Limb (tissue), 2 donors: ENCODE measurements around the gene PAPSS1.
"Not testable (repeated sequence)": the region's sequence is repeated elsewhere in the genome, so short reads cannot be mapped to it uniquely, and the experiment has no call there.

Experiments
- DNase-seq, 2 donors: peaks; one replicate each; pipeline ENCODE4 v3.0.0-alpha.2; 2016; ENCODE audit errors: extremely low spot score in 2 of 2

PAPSS1 gene

DNA sequence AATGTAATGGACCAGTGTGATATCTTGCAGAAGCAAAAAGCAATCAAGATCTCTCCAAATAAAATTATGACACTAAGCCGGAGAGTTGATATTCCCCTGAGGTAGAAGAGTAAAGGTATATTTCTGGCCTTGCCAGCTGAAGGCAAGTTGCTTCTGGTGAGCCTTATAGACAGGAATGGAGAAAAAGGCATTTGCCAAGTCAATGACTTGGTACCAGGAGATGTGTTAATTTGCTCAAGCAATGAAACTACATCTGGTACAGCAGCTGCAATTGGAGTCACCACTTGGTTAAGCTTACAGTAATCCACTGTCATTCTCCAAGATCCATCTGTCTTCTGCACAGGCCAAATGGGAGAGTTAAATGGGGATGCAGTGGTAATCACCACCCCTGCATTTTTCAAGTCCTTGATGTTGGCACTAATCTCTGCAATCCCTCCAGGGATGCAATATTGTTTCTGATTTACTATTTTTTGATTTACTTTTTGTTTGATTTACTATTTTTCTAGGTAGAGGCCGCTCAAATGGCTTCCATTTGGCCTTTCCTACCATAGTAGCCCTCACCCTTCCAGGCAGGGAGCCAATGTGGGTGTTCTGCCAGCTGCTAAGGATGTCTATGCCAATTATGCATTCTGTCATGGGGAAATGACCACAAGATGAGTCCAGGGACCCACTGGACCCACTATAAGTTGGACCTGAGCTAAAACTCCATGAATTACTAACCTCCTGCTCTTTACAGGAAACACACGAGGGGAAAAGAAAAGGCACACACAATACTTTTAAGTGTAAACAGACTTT is 6.3 kb upstream of the PAPSS1 start:
- not testable (repeated sequence) for DNase-seq

GRCh38 chr4:107725281-107725859 is 5.3 kb upstream of the PAPSS1 start:
- DNase-seq = no peak

DNA sequence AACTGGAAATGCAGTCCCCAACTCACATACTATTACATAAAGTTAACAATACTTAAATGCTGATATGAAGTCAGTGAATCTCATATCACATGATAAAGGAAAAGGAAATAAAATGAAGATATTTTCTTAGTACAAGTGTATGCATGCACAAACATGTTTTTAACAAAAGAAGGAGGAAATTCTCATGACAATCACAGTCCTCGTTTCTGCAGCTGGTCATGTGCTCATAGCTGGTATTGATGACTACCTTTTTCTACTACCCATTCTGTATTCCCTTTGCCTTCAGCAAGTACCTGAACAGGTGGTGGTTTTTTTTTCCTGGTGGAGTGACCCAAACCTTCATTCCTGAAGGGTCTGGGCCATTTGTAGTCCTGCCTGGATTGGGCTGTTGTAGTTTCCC is 3.3 kb upstream of the PAPSS1 start:
- DNase-seq = not testable (repeated sequence)

DNA sequence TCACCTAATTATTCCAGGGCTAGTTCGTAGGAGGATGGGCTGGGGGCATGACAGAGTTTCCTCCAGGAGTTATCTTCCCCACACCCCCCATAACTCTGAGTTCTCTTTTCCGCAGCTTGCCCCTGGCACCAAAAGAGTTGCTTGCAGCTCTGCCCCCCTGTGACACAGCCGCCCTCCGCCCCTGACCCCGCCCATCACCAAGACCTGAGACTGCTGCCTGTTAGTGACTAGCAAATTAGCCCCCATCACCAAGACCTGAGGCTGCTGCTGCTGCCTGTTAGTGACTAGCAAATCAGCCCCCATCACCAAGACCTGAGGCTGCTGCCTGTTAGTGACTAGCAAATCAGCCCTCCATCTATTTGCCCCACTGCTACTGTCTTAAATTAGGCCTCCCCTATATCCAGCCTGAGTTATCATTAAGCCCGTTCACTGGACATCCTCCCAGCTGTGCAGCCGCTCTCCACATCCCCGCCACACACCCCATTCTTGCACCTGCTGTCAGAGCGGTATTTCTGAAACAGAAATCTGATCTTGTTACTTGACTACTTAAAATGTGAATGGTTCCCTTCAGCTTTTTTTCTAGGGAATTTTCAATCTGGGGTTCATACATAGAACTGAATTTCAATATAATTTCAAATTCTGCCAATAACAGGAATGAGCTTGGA is 1.5 kb upstream of the PAPSS1 start:
- DNase-seq = no peak

- DNase-seq = no peak
Observed at GRCh38 chr4:107719207-107719921, 670 bp downstream of the PAPSS1 start.

DNA sequence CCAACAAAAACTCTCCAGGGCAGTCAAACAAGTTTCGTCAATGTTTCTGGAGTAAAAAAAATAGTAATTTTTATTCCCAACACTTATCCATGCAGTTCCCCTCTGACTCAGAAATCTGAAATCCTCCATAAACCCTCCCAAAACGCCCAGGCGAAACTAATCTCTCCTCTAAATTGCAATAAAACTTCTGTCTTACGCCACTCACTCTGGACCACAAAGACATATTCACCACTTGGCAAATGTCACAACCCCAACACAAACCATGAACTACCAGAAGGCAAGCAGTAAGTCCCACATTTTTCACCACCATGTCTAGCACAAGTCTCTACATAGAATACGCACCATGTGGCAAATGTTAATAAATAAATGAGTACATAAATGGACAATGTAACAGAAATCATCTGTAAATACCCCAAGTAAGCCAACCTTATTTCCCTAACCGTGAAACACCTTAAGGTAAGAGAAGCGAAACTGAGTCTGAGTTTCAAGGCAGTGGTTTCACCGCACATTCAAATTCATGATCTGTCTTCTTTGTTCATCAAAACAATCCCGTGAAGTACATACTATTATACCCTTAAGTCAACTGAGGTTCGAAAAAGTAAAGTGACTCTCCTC is 1.6 kb downstream of the PAPSS1 start:
- no peak for DNase-seq

DNA sequence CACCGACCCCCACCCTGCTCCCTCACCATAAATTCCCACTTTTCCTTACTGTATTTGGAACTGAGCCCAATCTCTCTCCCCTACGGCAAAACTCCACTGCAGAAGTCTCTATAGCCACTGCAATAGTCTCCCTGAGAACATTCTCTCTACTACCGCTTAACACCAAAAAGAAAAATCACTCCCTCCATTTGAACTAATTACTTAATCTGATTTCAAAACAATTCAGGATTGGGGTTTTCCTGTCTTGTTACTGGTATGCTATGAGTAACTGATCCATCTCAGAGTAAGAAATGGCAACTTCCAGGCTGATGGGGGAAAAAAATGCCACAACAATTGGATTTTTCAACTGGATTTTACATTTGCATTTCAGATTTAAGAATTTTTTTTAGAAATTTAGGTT is 5.8 kb downstream of the PAPSS1 start:
- no peak for DNase-seq

DNA sequence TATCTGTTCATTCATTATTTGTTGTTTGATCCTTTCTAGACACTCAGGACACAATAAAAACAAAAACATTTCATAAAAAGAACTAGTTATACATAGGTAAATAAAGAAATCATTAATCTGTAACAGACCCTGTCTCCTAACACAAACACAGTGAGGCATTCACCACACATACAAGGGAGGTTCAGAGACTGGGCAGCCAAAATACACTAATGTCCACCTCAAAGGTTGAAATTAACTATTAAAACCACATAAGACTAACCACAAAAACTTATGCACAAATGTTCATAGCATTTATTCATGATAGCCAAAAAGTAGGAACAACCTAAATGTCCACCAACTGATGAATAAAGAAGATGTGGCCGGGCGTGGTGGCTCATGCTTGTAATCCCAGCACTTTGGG is 7.8 kb downstream of the PAPSS1 start:
- DNase-seq = no peak

DNA sequence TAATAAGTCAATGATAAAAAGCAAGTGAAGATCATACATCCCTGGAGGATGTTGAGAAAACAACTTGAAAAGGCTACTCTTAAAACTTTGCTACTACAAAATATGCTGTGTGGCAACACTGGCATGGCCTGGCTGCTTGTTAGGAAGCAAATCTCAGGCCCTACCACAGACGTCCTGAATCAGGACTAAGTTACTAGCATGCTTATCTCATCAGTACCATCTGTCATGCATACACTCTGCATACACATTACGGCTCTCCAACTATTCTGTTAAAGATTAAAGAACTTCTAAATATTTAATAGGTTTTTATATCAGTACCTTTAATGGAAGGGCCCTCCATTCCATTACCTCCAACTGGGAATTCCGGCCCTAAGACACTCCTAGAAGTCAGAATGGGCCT is 8.2 kb downstream of the PAPSS1 start:
- DNase-seq = no peak

- no peak for DNase-seq
Observed at GRCh38 chr4:107710493-107711459, 9.3 kb downstream of the PAPSS1 start.

DNA sequence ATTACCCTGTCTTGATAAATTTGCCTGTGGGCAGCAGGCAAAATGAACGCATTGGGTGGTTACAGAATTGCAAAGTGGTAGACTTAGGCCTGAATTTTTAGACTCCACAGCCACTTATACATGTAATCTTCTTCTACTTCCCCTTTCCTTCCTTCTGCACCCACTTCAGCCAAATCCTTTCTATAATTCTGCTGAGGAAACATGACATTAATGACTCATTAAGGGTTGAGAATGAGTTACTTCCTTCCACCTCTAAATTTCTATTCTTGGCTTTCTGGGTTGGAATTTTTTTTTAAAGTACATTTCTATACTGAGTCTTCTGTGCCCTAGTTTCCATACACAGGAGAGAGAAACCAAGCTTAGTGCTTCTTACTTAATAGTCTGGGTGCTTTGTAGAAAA is 10.1 kb downstream of the PAPSS1 start:
- DNase-seq = no peak

DNA sequence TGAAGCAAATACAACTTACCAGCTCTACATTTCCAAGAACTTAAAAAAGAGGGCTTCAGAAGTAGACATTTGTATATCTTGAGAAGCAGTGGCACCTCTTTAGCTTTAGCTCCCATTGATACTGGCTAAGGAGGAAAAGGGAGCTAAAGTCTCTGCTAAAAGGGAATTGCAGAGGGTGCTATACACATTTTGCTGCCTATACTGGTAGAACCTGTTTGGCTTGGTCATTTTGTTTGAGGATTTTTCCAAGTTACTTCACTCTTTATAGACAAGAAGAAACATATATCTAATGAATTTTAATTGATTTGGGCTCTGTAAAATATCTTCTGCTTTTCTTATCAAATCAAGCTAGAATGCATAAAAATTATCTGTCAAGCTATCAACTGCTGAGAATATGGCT is 11.8 kb downstream of the PAPSS1 start:
- DNase-seq = no peak

DNA sequence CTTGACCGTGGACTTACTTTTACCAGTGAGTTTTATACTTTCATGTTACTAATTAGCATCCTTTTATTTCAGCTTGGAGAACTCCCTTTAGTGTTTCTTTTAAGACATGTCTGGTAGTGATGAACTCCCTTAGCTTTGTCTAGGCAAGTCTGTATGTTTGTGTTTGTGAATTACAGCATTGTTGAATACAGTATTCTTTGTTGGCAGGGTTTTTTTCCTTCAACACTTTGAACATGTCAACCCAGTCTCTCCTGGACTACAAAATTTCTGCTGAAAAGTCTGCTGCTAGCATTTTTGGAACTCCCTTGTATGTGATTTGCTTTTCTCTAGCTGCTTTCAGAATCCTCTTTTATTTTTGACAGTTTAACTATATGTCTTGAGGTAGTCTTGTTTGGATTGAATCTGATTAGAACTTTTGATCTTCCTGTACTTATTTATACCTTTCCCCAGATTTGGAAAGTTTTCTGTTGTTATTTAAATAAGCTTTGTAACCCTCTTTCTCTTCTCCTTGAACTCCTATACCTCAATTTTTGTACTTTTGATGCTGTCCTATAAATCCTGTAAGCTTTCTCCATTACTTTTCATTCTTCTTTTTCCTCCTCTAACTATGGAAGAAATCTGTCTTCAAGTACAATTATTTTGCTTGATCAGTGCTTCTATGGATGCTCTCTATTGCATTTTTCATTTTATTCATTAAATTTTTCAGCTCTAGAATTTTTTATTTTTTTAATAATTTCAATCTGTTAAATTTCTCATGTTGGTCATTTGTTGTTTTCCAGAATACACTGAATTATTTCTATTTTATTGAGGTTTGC is 14.1 kb downstream of the PAPSS1 start:
- DNase-seq = no peak

DNA sequence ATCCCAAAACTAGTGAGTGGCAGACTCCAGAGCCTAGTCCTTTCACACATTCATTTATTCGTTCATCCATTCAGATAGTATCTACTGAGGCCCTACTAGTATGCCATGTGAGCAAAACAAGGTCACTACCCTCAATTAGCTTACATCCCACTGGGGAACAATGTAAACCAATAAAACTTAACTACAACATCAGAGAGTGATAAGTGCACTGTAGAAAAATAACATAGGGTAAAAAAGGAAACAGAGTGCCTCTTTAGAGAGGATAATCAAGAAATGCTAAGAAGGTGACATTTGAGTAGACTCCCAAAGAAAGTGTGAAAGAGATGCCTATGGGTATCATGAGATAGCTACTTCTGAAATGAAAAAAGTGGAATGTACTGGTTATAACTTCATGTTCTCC is 18.5 kb downstream of the PAPSS1 start:
- DNase-seq = no peak

DNA sequence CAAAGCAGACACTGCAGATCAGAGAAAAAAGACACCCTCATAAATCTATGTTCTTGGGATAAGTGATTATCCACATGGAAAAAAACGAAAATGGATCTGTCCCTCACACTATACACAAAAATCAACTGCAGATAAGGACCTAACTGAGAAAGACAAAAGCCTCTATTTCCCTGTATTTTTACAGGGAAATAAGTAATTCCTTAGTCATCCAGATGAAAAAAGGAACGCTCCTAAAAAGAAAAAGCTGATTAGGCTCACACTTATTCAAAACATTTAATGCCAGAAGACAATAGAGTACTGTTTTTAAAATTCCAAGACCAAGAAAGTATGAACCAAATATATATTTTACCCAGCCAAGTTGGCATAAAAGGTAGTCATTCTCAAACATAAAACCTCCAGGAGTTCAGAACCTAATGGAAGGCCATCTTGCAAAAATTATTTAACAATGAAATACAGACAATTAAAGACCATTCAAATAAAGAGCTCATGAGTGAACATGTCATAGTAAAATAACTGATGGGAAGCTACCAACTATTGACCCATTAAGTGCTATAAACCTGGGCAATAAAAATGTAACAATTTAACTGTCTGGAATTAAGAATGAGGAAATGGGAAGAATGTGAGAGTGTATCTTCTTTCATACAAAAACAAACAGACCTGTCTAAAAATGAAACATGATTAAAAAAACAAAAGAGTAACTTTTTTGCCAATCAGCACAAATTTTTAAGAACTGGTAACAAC is 20.4 kb downstream of the PAPSS1 start:
- DNase-seq = no peak

DNA sequence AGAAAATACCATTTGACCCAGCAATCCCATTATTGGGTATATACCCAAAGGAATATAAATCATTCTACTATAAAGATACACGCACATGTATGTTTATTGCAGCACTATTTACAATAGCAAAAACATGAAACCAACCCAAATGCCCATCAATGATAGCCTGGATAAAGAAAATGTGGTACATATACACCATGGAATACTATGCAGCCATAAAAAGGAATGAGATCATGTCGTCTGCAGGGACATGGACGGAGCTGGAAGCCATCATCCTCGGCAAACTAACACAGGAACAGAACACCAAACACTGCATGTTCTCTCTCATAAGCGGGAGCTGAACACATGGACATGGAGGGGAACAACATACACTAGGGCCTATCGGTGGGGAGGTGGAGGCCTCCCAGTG is 23.8 kb downstream of the PAPSS1 start:
- not testable (repeated sequence) for DNase-seq

DNA sequence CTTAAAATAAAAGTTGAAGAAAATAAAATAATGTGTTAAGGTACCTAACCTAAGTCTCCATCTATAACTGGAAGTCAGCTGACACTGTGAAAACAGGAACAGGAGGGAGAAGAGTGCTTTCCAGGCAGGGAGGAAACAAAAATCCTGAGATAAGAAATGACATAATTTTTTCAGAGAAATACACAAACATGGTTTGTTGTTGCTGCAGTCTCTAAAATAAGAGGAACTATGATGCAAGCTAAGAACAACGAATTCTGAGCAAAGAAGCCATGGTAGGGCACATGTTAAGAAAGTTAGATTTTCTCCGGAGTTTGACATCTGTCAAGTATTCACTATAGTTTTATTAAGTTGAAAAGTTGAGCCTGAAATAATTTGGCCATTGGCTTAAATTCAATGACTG is 26.9 kb downstream of the PAPSS1 start:
- no peak for DNase-seq

- DNase-seq = no peak
Observed at GRCh38 chr4:107692202-107692601, 27.8 kb downstream of the PAPSS1 start.

DNA sequence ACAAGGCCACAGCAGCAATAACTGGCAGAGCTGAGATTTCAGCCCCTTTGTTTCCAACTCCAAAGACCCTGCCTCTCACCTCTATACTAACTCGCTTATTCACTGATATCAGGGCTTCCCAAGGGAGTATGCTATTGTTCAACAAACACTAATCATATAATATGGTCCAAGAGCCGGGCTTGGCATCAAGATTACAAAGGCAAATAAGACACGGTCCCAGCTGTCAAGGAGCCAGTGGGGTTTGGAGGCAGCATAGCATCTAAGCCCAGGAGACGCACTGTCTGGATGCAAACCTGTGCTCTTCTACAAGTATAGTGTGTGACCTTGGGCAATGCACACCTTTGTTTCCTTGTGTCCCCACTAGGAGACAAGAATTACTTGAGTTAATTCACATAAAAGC is 28.7 kb downstream of the PAPSS1 start:
- no peak for DNase-seq
